GM18508 (cell line): ENCODE results near the gene IGLL1.
"Not testable (repeated sequence)": the region's sequence is repeated elsewhere in the genome, so short reads cannot be mapped to it uniquely, and the experiment has no call there.

Experiments used
- ATAC-seq: cut with Tn5 transposase; IDR thresholded peaks from one replicate; pipeline ENCODE4 v1.9.1; 2021; ENCODE audit warnings: moderate number of reproducible peaks; ENCODE audit not compliant: insufficient read depth, unreplicated experiment

The IGLL1 gene

GRCh38 chr22:23543506-23544000 lies 36.5 kb downstream of the IGLL1 start:
- ATAC-seq = not testable (repeated sequence)

- no peak for ATAC-seq
Observed at GRCh38 chr22:23542933-23543332, 37.2 kb downstream of the IGLL1 start.

GRCh38 chr22:23542391-23542790 lies 37.7 kb downstream of the IGLL1 start:
- ATAC-seq = not testable (repeated sequence)

- not testable (repeated sequence) for ATAC-seq
Observed at GRCh38 chr22:23541849-23542281, 38.2 kb downstream of the IGLL1 start.

- not testable (repeated sequence) for ATAC-seq
Observed at GRCh38 chr22:23540837-23541236, 39.3 kb downstream of the IGLL1 start.

- not testable (repeated sequence) for ATAC-seq
Observed at GRCh38 chr22:23539839-23540198, 40.3 kb downstream of the IGLL1 start.

- no peak for ATAC-seq
Observed at GRCh38 chr22:23539135-23539838, 40.8 kb downstream of the IGLL1 start.

GRCh38 chr22:23538696-23539030 lies 41.4 kb downstream of the IGLL1 start:
- not testable (repeated sequence) for ATAC-seq

- not testable (repeated sequence) for ATAC-seq
Observed at GRCh38 chr22:23537830-23538695, 42.0 kb downstream of the IGLL1 start.

- no peak for ATAC-seq
Observed at GRCh38 chr22:23537416-23537815, 42.7 kb downstream of the IGLL1 start.

GRCh38 chr22:23536821-23537345 lies 43.2 kb downstream of the IGLL1 start:
- ATAC-seq = no peak

GRCh38 chr22:23535790-23536661 lies 44.1 kb downstream of the IGLL1 start:
- ATAC-seq = not testable (repeated sequence)

GRCh38 chr22:23534851-23535717 lies 45.0 kb downstream of the IGLL1 start:
- no peak for ATAC-seq

GRCh38 chr22:23534201-23534850 lies 45.8 kb downstream of the IGLL1 start:
- ATAC-seq = no peak

- ATAC-seq = no peak
Observed at GRCh38 chr22:23533771-23534191, 46.3 kb downstream of the IGLL1 start.

- ATAC-seq = no peak
Observed at GRCh38 chr22:23533328-23533762, 46.7 kb downstream of the IGLL1 start.

GRCh38 chr22:23532731-23533130 lies 47.4 kb downstream of the IGLL1 start:
- no peak for ATAC-seq

- no peak for ATAC-seq
Observed at GRCh38 chr22:23531966-23532705, 48.0 kb downstream of the IGLL1 start.
